GM12891 (cell line): ENCODE results near the gene TRNP1.

Experiments used
- POLR2A ChIP-seq: IDR thresholded peaks from 2 replicates; pipeline ENCODE4 v1.6.1; 2011; ENCODE audit warnings: low read depth, low read length, control low read depth
- POLR2AphosphoS5 ChIP-seq: IDR thresholded peaks from 2 replicates; pipeline ENCODE4 v1.6.1; 2011; ENCODE audit warnings: low read depth, low read length, control low read depth

DNA sequence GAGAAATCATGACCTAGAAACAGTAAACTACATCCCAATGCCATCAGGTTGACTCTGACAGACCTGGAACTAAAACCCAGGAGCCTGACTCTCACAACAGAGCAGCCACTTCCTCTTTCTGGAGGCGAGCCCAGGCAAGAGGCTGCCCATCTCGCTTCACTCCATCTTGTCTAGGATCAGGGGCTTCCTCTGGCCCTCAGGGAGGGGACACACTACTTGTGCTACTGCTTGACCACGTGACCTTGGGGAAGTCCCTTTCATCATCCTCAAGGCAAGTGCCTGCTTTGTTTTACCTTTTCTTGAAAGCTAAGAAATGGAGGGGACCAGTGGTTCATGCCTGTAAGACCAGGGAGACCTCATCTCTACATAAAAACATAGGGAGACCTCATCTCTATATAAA, 21.8 kb downstream of the TRNP1 start:
- TF ChIP-seq POLR2AphosphoS5 (no peak), POLR2A (no peak)
